UCSD-AML1 (cell line): ENCODE results near the gene SLC9A1.
A peak's percentile ranks its signal among the peaks of the same experiment; 100 is the strongest.

Experiments
- DNase-seq: peaks from one replicate; lab custom pipeline; 2025; ENCODE audit not compliant: unreplicated experiment; lab: John Stamatoyannopoulos, UW

SLC9A1 gene

DNA sequence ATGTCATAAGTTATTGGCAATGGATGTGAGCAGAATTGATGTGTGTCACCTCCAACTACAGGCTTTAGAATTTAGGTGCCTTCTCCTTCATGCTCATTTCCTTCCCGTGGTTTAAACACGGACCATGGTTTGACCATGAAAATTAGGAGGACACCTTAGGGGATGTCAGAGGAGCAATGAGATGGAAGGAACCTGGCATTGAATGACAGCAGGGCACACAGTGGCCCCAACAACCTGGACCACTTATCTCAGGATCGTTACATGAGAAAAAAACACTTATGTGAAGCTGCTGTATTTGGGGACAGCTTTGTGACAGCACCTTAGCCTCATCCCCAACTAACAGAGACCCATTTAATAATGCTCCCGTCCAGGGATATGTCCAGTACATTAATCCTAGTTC is 70.8 kb downstream of the SLC9A1 start:
- DNase-seq = no peak

DNA sequence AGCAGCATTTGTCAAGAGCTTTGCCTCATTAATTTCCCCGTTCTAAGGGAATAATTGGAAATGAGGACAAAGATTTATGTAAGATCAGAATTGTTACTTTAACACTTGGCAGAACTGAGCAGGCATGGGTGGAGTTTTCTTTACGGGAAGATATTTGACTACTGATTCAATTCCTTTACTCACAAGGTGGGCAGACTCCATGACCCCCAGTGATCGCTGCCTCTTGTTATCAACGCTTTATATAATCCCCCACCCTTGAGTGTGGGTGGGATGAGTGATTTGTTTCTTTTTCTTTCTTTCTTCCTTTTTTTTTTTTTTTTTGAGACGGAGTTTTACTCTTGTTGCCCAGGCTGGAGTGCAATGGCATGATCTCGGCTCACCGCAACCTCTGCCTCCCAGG is 77.0 kb downstream of the SLC9A1 start:
- no peak for DNase-seq

DNA sequence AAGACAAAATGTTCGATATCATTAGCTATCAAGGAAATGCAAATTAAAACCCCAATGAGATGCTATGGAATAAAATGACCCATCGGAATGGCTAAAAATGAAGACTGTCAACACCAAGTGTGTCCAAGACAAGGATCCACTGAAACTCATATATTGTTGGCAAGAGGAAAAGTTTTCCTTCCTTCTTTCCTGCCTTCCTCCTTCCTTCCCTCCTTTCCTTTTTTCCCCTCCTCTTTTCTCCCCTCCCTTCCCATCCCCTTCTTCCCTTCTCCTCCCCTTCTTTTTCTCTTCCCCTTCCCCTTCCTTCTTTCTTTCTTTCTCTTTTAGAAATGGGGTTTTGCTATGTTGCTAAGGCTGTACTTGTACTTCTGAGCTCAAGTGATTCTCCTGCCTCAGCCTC is 78.1 kb downstream of the SLC9A1 start:
- no peak for DNase-seq

DNA sequence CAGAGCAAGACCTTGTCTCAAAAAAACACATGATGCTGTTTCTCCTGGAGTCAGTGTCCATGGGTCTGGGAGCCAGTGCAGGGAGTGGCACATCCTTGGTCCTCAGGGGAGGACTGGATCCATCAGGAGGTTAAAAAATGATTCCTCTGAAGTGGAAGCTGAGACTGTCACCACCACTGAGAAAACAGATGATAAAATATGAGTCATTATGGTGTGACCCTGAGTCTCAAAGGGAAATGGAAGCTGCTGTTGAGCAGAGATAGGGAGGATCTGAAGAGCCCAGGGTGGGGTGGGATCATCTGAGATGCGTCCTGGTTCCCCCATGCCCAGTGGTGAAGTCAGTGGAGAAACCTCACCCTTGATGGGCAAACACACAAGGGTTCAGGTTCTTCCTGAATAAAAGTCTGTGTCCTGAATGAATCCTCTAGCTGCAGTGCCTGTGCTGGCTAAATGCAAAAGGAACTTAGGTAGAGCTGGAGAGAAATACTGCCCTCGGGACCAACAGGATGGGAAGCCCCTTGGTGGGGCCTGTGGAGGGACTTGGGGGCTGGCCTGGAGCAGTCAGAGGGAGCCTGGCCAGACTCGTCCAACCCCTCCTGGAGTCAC is 80.6 kb downstream of the SLC9A1 start:
- DNase-seq = peak; percentile 42

DNA sequence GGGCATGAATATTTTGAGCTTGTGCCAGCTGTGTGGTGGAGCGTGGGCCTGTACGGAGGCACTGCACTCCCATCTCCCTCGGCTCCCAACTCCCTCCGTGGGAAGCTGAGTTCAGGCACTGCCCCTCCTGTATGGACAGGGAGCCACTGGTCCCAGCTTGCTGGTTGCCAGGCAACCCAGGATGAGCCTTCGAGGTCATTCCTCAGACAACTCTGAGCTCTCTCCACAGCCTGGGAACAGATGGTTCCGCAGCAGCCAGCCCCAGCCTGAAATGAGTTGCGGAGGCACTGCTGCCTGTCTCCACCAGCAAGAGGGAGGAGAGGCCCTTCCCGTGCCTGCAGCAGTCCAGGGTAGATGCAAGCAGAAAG is 83.9 kb downstream of the SLC9A1 start:
- DNase-seq = no peak

DNA sequence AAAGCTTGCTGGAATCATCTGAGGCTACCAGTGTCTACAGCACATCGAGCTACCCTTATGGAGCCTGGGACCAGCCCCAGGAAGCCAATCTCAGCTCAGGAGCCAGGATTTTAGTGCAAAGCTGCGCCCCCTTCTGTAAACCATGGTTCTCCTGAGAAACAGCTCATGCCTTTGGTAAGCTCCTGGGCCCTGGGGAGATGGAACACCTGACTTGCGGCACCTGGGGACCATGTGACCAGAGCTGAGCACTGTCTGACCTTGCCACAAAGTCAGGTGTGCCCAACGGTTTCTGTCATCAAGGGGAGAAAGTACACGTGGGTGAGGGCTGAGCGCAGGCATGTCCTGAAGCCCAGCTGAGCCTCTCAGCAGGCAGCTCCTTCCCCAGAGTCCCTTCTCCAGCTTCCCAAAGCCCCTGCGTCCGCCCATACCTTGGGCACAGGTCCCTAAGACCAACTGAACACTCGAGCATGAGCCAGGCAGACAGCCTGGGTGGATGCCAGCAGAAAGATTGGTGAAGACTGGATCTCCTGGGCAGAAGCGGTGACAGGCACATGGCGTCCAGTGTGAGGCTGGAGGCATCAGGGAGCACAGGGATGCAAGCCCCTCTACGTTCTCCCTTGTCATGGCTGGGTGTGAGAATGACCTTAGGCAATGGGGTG is 84.4 kb downstream of the SLC9A1 start:
- no peak for DNase-seq

DNA sequence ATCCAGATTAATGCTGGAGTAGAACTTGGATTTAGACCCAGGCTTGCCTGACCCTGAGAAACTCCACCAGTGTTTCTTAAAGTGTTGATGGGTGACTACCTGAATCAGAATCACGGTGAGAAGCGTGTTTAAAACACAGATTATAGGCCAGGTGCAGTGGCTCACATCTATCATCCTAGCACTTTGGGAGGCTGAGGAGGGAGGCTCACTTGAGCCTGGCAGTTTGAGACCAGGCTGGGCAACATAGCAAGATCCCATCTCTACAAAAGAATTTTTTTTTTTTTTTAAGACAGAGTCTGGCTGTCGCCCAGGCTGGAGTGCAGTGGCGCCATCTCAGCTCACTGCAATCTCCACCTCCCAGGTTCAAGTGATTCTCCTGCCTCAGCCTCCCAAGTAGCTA is 86.0 kb downstream of the SLC9A1 start:
- DNase-seq = no peak

DNA sequence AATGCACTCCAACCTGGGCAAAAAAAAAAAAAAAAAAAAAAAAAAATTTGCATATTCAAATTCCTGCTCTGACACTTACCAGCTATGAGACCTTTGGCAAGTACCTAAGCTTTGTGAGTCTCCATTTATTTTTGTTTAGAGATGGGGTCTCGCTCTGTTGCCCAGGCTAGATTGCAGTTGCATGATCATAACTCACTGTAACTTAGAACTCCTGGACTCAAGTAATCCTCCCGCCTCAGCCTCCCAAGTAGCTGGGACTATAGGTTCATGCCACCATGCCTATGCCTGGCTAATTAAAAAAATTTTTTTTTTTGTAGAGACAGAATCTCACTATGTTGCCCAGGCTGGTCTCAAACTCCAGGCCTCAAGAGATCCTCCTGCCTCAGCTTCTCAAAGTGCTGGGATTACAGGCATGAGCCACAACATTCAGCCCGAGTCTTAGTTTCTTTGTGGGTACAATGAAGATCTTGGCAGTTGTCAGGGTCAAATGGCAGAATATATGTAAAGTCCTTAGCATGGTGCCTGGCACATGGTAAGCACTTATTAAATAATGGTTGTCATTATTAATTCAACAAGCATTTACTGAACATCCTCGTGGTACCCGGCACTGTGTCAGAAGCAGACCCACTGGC is 88.8 kb downstream of the SLC9A1 start:
- no peak for DNase-seq

DNA sequence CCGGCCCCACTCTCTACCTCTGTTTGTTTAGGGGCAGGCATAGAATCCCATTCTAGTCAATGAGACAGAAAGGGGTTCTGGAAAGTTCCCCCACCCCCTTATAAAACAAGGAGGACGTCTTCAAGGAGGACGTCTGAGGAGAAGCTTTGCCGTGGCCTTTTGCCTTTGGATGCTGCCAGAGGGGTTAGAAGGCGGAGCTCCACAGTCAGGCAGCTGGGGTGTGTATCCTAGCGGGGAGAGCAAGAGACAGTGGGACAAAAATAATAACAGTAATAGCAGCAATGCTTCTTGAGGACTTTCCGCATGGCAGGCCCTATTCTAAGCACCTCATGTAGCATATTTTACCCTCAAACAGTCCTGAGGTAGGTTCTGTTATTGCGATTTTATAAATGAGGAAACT is 94.0 kb downstream of the SLC9A1 start:
- no peak for DNase-seq

DNA sequence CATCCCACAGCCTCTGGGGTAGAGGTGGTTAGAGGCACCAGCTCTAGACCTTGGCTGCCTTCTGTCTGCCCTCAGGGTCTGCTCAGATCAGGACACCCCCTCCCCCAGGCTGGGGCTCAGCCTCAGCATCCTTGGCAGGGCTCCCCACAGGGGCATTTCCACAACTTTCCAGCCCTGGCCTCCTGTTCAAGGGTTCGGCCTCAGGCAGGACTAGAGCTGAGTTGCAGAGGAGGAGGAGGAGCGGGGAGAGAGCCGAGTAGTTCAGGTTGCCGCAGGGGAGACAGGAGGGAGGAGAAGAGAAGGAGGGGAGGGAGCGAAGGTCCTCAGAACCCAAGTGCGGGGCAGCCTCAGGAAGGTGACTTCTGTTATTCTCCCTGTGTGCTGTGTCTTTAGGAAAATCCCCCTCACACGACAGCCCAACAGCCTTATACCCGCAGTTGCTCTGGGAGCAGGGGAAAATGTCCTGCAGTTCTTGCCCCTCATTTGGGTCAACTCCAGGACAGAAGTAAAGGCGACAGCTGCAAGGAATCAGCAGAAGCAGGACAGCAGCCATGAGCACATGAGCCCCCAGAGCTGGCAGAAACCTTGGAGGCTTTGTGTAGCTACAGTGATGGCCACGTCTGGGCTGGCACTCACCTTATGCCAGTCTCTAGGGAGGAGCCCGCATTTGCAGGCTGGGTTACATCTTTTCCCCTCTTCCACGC is 95.8 kb downstream of the SLC9A1 start:
- DNase-seq = no peak

DNA sequence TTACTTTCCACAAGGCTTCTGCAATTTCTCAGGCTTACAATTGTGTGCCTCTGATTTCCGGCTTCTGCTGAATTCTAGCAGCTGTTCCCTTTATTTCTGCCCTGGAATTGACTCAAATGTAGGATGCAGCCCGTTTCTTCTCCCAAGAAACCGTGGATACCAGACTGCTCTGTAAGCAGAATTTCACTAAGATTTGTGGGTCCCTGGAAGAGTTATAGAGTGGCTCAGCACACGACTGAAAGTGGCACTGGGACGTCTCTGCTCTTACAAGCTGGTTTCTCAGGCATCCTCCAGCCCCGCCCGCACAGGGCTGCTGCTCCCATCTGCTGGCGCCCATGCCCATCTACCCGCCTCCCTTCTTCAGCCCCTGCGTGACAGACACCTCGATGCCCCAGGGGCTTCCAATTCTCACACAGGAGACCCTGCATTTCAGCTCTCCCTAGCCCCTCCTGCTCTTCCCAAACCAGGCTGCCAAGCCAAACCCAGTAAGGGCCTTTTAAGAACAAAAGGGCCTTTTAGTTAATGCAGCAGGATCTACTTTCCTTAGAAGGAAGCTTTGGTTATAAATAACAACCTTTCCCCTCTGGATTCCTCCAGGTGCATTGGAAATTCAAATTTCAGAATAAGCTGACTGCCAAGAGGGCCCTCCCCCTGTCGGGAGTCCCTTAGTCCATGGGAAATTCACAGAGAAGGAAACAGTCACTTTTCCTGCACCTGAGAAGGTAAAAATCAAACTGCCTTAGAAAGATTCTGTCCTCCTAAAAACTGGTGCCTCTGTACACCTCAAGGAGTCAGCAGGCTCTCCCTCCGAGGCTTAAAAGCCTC is 96.9 kb downstream of the SLC9A1 start:
- no peak for DNase-seq

DNA sequence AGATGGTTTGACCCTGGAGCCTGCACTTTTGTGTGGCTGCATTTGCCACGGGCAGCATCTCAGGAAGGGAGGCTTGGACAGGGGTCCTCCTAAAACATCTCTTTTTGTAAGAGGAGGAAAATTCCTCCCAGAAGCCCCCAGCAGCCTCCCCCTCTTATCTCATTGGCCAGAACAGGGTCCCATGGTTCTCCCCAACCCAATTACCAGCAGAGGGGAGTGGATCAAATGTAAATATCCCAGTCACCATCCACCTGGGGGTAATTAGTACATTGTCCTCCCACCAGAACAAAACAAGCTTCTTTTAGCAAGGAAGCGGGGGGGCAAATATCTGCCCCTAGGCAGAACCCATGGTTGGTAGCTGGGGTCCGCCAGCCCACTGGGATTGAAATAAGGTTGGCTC is 97.5 kb downstream of the SLC9A1 start:
- no peak for DNase-seq

DNA sequence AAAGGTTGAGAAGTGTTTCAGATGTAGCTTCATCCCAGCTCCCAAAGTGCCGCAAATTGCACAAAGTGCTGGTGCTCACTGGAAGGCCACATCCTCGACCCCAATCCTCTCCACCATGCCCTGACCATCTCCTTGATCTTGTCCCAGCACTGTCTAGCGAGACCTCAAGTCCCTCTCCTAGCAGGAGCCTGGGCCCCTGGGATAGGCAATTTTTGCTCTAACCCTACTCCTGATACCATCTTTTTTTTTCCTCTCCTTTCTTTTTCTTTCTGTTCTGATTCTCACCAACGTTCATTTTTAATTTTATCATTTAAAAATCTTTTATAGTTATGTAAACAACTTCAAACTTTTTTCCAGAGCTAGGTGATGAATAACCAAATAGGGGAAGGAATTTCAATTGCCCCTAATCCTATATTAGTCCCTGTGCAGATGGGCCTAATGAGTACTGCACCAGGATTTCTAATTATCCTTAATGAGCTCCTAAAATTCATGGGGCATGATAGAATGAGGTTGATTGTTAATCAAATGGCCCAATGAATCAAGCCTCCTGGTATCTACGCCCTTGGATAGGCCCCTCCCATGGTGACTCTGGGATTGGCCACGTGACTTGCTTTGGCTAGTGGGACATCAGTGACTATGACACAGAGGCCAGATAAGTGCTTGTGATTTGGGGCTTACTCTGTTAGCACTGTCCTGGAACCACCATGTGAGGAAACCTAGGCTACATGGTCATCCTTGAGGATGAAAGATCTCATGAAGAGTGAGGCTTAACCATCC is 100.8 kb downstream of the SLC9A1 start:
- DNase-seq = no peak

DNA sequence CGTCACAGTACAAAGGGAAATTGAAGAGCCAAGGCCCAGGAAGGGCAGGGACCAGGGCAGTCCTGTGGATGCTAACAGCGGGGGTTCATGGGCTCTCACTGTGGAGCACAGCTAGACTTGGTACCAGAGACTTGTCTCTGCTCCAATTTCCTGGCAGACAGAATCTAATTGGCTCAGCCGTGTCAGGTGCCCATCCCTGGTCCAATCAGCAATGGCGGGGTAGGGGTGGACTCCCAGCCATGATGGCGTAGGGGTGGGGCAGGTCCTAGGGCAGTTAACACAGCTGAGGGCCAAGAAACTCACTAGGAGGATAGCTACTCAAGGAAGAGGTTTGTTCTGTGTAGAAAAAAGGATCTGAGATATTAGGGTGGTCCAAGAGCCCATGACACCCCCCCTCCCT is 102.4 kb downstream of the SLC9A1 start:
- DNase-seq = no peak

DNA sequence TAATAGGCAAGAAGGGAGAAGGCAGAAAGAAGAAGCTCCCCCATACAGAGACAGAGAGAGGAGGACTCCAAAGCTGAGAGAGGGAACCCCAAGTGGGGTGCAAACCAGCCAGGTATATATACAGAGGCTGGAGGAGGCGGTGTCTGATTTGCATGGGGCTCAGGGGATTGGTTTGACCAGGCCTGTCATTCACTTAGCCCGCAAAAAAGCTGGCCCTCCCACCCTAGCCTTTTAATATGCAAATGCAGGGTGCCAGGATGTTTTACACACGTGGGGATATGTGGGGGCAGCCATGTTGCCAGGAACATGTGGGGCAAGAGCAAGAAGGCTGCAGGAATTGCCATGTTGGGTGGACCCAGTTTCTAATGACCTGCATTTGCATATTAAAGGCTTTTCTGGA is 105.3 kb downstream of the SLC9A1 start:
- no peak for DNase-seq

DNA sequence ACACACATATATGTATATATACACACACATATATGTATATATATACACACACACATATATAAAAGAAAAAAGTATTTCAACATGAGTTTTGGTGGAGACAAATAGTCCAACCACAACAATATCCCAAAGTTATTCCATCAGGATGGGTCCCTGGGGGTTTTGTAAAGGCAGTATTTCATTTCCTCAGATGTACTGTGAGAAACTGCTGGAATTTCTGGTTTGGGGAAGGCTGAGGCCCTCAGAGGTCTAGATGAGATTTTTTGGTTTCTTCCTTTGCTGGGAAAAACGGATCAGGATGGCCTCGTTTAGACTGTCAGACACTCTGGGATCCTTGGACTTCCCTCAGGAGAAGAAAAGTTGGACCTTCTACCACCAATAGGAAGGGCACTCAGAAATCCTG is 105.8 kb downstream of the SLC9A1 start:
- no peak for DNase-seq
